ENCODE measurements around the gene PRRT1.

PRRT1 gene

DNA sequence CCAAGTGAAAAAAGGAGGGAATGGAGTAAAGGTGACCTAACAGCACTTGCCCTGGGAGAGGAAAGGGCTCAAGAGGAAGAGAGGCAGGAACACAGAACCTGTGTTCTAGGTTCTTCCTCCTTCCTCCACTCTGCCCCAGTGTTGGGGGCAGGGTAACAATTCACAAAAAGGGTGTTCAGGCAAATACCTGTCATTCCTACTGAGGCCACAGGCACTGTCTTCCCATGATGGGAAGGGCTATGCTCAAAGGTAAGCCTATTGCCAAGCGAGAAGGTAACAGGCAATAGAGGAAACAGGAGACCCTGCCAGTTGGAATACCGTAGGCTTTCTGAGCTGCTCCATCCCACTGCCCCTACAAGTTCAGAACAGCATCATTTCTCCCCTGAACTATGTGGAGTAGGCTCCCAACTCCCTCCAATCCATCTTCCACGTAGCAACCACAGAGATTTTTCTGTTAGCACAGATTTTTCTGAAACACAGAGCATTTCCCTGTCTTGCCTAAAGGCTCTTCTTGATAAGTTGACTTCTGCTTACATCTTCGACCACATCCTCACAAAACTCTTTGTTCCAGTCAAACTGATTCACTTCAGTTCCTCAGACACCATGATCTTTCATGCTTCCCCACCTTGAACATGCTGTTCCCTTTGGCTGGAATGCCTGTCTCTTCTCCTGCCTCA lies 21.4 kb upstream of the PRRT1 start:
- no peak for DNase-seq

DNA sequence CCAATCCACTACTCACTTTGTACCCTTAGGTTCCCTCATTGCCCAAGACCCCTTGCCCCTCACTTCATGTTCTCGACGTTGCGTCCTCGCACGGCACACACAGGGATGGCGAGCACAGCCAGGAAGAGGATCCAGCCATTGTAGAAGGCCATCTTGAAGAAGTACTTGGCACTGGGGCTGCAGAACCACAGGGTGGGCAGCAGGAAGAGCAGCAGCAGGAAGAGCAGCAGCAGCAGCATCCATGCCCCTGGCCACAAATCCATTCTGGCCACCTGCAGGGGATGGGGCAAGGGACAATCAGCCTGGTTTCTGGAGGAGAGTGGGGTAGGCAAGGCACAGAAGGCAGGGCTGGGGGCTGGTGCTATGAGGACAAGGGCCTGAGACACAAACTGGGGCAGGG lies 19.5 kb upstream of the PRRT1 start:
- DNase-seq = no peak

DNA sequence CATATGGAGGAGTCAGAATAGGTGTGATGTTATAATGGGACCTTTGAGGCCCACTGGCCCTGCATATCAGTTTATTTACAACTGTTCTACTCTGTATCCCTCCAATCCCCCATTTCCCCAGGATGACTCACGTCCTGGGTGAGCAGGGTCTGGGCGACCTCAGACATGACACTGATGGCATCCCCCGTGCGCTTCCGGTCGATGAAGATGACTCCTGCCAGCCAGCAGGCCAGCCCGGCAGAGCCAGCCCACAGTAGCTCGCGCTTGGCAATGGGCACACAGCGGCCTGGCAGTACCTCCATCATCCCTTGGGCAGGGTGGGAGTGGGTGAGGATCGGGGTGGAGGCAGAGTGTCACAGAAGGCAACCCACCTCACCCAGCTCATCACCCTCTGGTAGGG lies 18.6 kb upstream of the PRRT1 start:
- DNase-seq = no peak

DNA sequence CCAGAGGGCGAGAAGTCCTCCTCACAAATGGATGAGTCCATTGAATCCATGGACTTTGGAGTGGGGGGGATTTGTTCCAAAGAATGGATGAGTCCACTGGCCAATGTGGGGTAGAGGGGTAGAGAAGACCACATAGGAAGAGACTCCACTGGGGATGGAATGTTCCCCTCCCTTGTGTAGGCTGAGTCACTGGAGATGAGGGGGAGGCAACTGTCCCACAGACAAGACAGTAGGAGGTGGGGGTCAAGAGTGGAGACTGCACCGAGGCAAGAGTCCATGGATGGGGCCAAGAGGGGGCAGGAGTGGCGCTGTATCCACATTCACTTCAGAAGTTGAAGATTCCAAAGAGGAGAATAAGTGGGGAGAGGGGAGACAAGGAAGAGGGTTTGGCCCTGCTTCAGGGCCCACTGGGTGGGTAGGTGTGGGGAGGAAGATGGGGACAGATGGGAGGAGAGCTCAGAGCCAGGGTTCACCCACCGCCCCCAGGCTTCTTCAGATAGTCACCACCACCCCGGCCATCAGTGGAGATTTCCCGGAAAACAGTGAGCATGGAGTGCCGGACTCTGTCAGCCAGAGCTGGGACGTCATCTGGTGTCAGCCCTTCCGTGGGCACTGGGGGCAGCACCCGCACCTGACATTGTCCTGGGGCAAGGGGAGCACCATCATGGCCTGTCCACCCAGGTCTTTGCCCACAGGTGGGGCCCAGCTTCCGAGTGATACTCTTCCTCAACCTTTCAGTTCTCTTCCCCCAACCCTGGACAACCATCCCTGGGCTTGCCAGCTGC lies 17.3 kb upstream of the PRRT1 start:
- DNase-seq = no peak

DNA sequence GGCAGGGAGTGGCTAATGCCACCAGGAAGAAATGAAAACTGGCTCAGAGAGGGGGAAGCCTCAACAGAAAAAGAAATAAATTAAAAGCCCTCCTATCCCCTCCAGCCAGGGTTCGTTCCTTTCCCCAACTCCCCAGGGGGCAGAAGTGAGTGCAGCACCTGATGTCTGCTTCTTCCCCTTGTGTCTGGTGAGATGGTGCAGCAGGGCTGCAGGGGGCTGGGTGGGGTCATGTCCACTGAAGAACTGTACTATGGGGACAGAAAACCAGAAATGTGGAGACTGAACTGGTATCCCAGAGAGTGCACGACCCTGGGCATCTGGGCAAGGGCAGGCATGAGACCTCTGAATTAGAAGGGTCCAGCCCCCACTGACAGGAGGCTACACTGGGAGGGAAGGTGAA lies 16.6 kb upstream of the PRRT1 start:
- no peak for DNase-seq

DNA sequence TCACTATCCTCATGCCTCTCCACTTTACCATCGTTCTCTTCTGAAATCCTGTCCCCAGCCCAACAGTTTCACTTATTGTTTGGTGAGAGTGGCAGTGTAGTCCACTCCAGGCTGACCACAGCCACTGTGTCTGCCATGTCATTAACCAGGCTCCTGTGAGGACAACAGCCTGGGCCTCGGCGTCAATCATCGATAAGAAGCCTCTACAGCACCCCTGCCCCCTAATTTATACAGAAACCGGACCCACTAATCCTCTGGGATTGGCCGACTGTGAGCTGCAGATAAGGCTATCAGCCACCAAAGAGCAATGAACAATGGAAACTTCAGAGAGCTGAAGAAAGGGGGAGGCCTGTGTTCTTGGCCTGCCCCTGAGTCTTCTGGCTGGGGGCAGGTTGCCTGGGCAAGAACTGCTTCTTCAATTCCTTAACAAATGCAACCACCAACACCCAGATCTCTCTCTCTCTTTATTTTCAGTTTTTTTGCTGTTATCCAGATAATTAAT lies 16.1 kb upstream of the PRRT1 start:
- DNase-seq = no peak

DNA sequence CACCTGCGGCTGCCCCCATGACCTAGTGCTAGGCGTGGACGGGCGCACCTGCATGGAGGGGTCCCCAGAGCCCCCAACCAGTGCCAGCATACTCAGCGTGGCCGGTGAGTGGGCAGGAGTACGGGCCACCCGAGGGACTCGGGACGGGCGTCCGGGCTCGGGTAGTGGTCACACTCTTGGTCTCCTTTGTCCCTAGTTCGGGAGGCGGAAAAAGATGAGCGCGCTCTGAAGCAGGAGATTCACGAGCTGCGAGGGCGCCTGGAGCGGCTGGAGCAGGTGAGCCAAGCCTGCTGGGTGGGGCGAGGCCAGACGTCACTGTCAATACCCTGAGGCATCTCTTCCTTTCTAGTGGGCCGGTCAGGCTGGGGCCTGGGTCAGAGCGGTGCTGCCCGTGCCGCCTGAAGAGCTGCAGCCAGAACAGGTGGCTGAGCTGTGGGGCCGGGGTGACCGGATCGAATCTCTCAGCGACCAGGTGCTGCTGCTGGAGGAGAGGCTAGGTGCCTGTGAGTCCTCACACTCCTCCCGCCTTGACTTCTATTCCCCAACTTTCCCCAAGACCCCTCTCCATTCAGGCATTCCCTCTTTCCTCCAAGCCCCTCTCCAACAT lies 15.5 kb upstream of the PRRT1 start:
- DNase-seq = no peak

DNA sequence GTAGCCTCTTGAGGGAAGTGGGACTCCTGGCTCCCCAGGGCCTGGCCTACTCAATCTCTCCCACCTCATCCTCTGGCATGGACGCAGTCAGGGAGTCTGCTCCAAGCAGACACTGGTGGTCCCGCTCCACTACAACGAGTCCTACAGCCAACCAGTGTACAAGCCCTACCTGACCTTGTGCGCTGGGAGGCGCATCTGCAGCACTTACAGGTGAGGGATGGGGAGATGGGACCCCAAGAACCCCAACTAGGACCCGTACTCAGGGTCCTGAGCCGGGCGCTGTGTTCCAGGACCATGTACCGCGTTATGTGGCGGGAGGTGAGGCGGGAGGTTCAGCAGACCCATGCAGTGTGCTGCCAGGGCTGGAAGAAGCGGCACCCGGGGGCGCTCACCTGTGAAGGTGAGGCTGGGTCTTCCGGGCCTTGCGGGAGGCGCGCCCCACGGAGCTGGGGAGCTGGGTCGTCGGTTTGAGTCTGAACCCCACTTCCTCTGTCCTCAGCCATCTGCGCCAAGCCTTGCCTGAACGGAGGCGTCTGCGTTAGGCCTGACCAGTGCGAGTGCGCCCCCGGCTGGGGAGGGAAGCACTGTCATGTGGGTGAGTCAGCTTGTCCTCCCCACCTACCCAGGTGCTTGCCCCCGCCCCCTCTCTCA lies 14.8 kb upstream of the PRRT1 start:
- no peak for DNase-seq

DNA sequence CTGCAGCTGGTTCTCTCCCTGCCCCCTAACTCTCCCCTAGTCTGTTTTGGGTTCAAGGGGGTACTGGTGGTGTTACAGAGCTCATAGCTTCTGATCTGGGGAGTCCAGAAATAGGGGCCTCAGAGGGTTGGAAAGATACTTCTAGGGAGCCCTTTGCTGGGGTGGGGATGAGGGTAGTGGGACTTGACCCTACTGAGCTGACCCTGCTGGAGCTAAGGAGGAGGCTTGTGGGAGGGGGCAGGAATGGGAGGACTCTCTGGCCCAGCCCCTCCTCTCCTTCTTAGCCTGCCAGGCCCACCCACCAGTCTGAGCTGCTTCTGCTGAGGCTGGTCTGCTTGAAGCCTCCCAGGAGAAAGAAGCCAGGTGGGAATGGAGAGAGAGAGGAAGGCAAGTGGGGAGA lies 12.6 kb upstream of the PRRT1 start, which contains the start of gene EGFL8:
Gene EGFL8, plus strand, starts transcription at position 301 of the 400 bp plus-strand sequence. CDS start 1,571 bp downstream, outside the sequence.
- no peak for DNase-seq

DNA sequence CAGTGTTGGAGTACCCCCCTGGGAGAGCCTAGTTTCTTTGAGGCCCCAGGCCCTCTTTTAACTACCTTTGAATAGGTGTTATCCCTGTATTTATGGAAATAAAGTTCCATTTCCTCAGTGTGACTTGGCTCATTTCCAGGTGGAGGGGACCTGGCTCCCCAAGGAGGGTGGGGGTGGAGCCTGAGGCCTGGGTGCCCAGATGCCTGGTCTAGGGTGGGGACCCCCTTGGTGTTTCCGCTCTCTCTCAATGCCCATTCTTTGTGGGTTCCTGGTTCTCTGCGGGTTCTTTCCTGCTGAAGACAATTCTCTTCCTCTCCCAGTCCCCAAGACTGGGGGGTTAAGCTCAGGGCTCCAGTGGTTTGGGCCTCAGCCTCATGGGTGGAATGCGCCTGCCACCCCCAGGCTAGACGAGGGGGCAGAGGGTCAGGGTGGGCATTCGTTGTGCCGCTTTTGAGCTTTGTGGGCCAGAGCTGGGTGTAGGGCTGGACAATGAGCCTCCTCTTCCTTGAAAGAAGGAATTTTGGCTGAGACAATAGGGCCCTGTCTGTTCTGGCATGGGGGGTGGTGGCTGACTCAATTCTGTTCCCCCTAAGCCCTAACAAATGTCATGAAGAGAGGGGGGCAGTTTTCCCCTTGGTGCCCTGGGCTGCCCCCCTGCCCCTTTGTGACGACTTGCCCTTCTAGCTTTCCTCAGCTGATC lies 12.0 kb upstream of the PRRT1 start:
- DNase-seq = no peak

DNA sequence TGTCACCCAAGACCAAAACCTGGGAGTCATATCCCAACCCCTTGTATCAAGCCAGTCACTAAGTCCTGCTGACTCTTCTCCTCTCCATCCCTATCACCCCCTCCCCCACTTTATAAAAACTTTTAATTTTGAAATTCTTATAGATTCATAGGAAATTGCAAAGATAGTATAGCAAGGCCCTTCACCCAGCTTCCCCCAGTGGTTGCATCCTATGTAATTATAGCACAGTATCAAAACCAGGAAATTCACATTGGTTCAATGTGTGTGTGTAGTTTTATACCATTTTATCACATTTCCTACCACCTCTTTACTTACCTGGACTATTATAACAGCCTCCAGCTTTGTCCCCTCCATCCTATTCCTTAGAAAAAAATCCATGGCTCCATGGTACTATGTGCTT lies 6.3 kb upstream of the PRRT1 start:
- DNase-seq = no peak

DNA sequence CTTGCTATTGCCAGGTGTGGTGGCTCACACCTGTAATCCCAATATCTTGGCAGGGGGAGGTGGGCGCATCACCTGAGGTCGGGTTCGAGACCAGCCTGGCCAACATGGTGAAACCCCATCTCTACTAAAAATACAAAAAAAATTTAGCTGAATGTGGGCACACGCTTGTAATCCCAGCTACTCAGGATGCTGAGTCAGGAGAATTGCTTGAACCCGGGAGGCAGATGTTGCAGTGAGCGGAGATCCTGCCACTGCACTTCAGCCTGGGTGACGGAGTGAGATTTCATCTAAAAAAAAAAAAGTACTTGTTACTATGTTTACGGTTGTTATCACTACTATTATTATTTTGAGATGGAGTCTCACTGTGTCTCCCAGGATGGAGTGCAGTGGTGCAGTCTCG lies 5.2 kb upstream of the PRRT1 start:
- DNase-seq = no peak

DNA sequence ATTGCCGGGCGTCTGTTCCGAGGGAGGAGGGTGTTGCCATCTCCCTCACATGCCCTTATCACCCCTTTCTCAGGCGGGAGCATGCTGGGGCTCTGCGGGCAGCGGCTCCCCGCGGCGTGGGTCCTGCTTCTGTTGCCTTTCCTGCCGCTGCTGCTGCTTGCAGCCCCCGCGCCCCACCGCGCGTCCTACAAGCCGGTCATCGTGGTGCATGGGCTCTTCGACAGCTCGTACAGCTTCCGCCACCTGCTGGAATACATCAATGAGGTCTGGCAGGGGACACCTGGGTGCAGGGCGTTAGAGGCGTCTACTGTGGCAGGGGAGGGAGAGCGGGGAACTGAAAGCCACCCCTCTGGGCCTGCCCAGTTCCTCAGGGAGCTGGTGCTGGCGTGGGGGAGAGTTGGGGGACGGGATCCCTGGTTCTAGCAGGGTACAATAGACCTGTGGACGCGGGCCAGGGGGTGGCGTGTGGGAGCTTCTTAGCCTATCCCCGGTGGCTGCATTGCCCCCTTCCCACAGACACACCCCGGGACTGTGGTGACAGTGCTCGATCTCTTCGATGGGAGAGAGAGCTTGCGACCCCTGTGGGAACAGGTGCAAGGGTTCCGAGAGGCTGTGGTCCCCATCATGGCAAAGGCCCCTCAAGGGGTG lies 2.9 kb upstream of the PRRT1 start:
- peak; percentile 77 for DNase-seq

DNA sequence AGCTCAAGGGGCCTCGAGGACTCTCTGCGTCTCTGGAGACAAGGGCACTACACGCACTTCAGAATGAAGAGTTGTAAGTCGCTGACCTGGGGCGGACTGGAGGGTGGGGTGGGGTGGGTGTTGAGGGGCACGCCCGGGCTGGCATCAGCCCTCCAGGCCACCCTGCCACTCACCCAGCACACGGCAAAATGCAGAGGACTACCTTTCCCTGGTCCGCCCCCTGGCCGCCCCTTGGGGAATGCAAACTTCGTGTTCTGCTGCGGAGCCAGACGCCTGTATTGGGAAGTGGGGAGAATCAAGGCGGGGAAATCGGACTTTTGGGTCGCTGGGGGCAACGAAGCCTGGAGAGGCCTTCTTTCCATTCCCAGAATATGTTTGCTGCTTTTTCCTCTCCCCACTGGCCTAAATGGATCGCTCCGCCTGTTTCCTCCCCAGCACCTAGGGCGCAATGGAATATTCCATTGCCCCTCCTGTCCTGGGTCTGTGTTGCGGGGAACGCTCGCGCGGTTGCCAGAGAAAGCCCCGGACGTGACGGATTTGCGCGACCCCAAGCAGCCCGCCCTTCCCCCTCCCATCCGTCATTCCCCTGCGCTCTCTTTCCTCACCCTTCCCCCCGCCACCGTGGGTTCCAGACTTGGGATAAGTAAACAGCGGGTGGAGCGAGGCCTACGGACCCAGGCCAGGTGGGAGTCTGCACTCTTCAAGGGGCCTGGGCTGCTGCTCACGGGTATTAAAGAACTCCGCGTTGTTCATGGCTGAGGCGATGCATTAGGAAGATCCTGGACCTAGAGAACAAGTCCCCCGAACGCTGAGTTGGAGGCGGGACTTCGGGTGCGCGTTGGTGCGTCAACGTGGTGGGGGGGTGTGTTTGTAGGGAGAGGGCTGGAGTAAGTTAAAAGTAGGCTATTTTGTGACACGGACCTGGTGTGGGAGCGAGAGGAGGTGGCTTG lies 2.1 kb upstream of the PRRT1 start, which contains the start of gene PPT2:
Gene PPT2, plus strand, starts transcription at position 578 of the 950 bp plus-strand sequence. CDS start 454 bp downstream, outside the sequence.
- peak; percentile 83 for DNase-seq

DNA sequence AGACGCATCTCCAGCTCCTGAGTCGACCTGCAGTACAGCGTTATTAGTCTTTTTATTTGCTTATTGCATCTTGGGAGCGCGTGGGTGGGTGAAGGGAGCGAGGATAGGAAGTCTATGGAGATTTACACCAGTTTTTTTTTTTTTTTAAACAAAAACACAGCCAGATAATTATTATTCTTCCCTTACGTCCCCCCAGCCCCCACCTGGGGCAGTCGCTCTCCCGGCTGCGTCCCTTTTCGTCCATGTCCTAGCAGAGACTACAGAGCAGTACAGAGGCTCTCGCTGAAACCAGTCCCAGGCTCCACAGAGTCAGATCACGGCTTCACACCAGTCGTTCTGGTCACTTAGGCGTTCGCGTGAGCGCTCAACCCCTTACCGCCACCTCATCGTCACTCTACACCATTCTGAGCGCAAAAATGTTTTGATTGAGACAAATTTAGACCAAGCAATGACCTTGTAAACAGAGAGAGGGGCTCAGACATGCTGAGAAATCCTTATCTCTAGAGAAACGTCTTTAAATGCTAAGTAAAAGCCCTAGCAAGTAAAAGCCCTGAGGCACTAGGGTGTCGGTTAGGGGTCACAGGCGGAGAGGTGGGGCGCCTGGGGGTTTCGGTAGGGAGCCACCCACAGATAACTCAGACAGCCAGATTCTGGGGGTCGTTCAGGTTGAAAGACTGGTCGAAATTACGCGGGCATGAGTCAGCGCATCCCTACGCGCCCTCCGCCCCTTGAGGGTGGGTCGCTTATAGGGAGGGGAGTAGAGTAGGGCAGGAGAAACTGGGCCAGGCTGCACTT lies 1.2 kb upstream of the PRRT1 start:
- no peak for DNase-seq

DNA sequence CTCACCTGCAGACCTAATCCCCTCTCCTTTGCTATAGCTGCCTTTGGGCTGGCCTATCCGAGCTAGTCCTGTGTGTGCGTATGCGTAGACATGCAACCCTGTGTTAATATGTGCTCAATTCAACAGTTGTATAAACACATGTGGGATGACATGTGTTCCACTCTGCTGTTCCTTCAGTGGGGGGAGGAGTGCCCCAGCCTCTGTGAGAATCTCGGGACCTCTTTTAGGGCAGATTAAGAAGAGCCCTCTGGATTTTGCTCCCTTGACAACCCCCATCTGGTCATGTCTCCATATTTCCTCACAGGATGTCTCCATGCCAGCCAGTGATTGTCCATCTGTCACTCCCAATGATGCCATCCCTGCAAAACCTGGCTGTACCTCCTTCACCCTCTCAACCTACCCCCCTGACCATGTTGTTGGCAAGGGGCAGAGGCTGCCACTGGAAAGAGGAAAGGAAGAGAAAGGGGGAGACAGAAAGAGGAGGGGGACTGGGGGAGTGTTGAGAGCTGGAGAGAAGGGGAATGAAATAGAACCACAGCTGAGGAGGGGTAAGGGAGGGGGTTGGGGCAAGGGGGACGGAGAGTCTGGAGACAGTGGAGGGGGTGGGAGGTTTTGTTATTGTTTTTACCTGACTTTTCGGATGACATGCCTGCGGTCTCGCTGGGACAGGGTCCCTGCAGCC lies 417 bp downstream of the PRRT1 start:
- no peak for DNase-seq

DNA sequence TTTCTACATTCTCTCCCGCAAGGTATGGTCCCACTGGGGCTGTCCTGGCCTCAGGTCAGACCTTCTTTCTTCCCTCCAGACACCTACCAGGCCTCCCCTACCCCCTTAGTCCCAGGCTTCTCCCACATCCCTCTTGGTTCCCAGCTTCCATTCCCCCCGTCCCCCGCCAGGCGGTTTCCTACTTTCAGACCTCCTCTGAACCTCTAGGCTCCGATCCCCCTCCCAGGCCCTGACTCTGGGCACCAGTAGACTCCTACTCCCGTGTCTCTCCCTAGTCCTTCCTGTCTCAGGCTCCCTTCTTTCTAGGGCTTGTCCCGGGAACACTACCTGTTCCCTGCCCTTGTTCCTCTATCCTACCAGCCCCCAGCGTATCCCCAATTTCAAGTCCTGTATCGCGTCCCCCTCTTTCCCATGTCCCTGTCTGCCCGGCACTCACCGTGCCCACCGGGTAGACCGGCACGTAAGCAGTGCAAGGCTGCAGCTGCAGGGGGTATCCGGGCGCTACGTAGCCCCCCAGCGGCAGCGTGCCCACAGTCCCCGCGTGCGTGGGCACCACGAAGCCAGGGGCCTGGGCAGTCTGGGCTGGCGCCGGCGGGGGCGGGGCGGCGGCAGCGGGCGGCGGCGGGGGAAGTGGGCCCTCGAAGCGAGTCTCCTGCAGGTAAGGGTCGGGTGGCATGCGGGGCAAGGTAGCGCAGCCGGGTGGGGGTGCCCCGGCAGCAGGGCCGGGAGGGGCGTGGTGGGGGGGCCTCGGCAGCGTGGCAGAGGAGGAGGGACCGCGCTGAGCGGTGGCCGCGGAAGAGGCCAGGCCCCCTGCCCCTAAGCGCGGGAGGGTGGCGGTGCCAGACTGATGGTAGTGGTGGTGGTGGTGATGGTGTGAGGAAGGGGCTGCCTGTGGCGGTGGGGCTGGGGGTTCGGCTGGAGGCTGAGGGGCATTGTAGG lies 1.5 kb downstream of the PRRT1 start:
- DNase-seq = no peak

DNA sequence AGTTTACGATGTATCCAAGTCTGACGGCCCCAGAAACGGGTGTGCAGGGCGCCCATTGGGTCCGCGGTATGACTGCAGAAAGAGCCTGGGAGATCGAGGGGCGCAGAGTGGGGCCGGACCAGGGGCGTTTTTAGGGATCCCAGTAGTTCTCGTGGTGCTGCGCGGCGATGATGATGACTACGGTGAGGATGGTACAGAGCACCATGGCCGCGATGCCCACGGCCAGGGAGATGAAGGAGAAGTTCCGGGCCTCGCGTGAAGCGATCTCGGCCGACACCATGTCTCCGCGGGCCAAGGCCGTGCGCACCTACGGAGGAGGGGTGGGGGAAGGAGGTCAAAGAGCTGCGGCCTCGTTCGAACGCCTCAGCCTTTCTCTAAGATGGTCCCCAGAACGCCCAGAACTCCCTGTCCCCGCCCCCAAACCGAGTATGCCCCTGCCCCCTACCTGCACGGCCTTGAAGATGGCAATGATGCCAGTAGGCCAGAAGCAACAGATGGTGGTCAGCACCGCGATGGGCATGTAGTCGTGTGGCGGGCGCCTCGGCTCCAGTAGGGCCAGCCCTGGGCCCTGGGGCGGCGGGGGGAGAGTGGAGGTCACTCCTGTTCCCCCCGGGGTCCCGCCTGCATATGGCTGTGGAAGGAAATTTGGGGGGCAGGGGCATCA lies 2.5 kb downstream of the PRRT1 start:
- no peak for DNase-seq
